Measurements from ENCODE around the gene FGF9. TPM values are rescaled to one million over a fixed set of nuclear protein-coding genes. Genes with fewer than 3 reads are reported as not detected.
A peak's percentile ranks its signal among the peaks of the same experiment; 100 is the strongest.

Gene FGF9
- total RNA-seq (1 to 10 TPM; 4.6 to 5.0 TPM), polyA plus RNA-seq (1 to 10 TPM; 1.3 to 3.5 (median 1.9) TPM), total RNA-seq (4.0 to 8.4 (median 7.2) reads per million in 6 experiments)

DNA sequence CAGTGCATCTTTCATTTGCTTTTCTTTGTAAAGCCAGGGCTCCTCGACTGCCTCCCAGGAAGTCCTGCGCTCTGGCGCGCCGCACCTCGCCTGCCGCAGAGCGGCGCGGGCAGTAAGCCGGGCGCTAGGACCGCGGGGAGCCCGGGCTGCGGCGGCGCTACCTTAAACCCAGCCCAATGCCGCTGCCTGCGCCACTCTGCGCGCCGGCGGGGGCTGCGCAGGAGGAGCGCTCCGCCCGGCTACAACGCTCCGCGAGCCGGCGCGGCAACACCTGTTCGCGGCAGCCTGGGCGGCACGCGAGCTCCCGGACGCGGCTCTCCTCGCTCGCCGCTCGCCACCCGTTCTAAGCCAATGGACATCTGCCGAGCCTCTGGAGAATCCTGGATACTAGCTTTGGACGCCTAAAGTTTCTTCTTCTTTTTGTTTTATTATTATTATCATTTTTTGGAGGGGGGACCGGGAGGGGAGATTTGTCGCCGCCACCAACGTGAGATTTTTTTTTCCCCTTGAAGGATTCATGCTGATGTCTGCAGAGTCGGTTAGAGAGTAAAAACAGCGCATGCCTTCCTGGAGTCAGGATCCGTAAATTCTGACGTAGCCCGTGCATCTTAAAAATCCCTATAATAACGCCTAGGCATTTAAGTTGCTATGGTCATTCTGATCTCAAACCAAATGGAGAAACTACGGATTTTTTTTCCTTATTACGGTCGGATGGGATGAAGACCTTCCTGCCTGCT, at the start of gene FGF9:
Gene FGF9 (plus strand): TSS at position 191 of the 737 bp plus-strand sequence. CDS start 840 bp downstream, outside the sequence.
- POLR2A ChIA-PET, result interaction anchor here (0.6 to 5.4 kb wide), 5 partner anchors 27 to 1476 kb away, joined by 3 to 37 read pairs (median 10); partner anchors contain the start of gene MICU2
- H3K27me3 Mint-ChIP-seq, result peaks cover 0 to 32% (median 2%) of the 10 kb centered on the region in 5 donors

GRCh38 chr13:21625366-21625765, 45.5 kb upstream of the FGF9 start:
- DNase-seq, result peak in 5 of 10 donors; percentile 10 to 44 (median 27)

More for the DNA sequence above, at the start of gene FGF9:
- H3K4me3 Mint-ChIP-seq, result peak within 1 kb of the TSS; percentile 89 to 97 (median 94)
- DNase-seq (peak; percentile 71 to 89 (median 82)), ATAC-seq (peak; percentile 66 to 70)
- H3K4me1 Mint-ChIP-seq, result peaks cover 20 to 53% (median 47%) of the 10 kb centered on the region in 4 donors
- H3K9me3 Mint-ChIP-seq, result no peaks in the 10 kb centered on the region
- no peaks in the 10 kb centered on the region for H3K36me3 Mint-ChIP-seq
- peak within 1 kb of the TSS; percentile 72 to 94 (median 88) for H3K27ac Mint-ChIP-seq

GRCh38 chr13:21632196-21632595, 38.7 kb upstream of the FGF9 start:
- H3K4me1 Mint-ChIP-seq, result no peaks in the 10 kb centered on the region
- H3K27ac Mint-ChIP-seq, result no peak overlapping the region
- peaks cover 0 to 15% (median 9%) of the 10 kb centered on the region in 5 donors for H3K27me3 Mint-ChIP-seq
- ATAC-seq (no peak), DNase-seq (no peak)
- no peak overlapping the region for H3K4me3 Mint-ChIP-seq
- peaks cover 0 to 8% (median 3%) of the 10 kb centered on the region in 3 donors for H3K36me3 Mint-ChIP-seq
- peaks cover 3 to 12% (median 9%) of the 10 kb centered on the region in 9 donors for H3K9me3 Mint-ChIP-seq
- POLR2A ChIA-PET, result no interaction called here

More at GRCh38 chr13:21625366-21625765, 45.5 kb upstream of the FGF9 start:
- H3K9me3 Mint-ChIP-seq, result no peaks in the 10 kb centered on the region
- POLR2A ChIA-PET, result no interaction called here
- no peaks in the 10 kb centered on the region for H3K36me3 Mint-ChIP-seq
- H3K4me1 Mint-ChIP-seq, result peaks cover 0 to 4% (median 0%) of the 10 kb centered on the region in 4 donors
- peak in 1 of 2 donors; percentile 66 for ATAC-seq
- peaks cover under 1 to 15% (median 3%) of the 10 kb centered on the region in 5 donors for H3K27me3 Mint-ChIP-seq
- H3K4me3 Mint-ChIP-seq, result no peak overlapping the region
- no peak overlapping the region for H3K27ac Mint-ChIP-seq

DNA sequence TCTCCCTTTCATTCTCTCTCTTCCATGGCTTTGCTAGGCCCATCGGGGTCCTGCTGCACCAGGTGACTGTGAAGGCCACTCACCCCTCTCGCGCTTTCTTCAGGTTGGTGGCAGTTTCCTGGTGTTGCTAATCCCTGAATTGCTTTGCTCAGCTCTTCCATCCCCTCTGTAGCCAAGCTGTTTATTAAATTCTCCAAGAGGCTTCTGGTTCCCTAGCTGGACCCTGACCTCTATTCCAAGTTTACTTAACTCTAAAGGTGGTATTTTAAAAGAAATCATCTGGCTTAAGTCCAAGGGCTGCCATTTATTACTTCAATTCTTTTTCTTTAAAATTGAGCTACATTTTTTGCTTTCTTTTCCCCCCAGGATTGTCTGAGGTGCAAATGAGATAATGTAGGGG, 34.2 kb upstream of the FGF9 start:
- Mint-ChIP-seq H3K4me3 (no peak overlapping the region), H3K9me3 (peaks cover 0 to 6% (median 4%) of the 10 kb centered on the region in 9 donors), H3K27me3 (peaks cover 1 to 6% (median 2%) of the 10 kb centered on the region in 5 donors), H3K27ac (no peak overlapping the region), H3K36me3 (peaks cover 0 to 3% (median 2%) of the 10 kb centered on the region in 3 donors), H3K4me1 (peaks cover 0 to 6% (median 2%) of the 10 kb centered on the region in 4 donors)
- POLR2A ChIA-PET, result no interaction called here
- ATAC-seq (no peak), DNase-seq (no peak)

- H3K27ac Mint-ChIP-seq, result peak overlapping the region in 1 of 10 donors; percentile 11
- H3K27me3 Mint-ChIP-seq, result peaks cover 0 to 6% (median 2%) of the 10 kb centered on the region in 5 donors
- POLR2A ChIA-PET, result interaction anchor here (1.3 to 2.3 kb wide), 3 partner anchors 33 to 424 kb away, joined by 5 to 10 read pairs (median 6); partner anchors contain the start of genes FGF9 and MICU2
Measured at GRCh38 chr13:21637296-21637695, 33.6 kb upstream of the FGF9 start.

GRCh38 chr13:21638319-21639282, 32.3 kb upstream of the FGF9 start:
- H3K4me1 Mint-ChIP-seq, result peaks cover 0 to 6% (median 2%) of the 10 kb centered on the region in 4 donors
- peaks cover 0 to 6% (median 2%) of the 10 kb centered on the region in 5 donors for H3K27me3 Mint-ChIP-seq
- ATAC-seq (no peak), DNase-seq (peak in 6 of 10 donors; percentile 8 to 53 (median 40))
- POLR2A ChIA-PET, result interaction anchor here (1.3 to 2.3 kb wide), 4 partner anchors 30 to 422 kb away, joined by 3 to 10 read pairs (median 6); partner anchors contain the start of genes FGF9 and MICU2
- H3K9me3 Mint-ChIP-seq, result no peaks in the 10 kb centered on the region
- H3K4me3 Mint-ChIP-seq, result no peak overlapping the region
- no peaks in the 10 kb centered on the region for H3K36me3 Mint-ChIP-seq
- no peak overlapping the region for H3K27ac Mint-ChIP-seq

More at GRCh38 chr13:21637296-21637695, 33.6 kb upstream of the FGF9 start:
- Mint-ChIP-seq H3K36me3 (no peaks in the 10 kb centered on the region), H3K9me3 (no peaks in the 10 kb centered on the region), H3K4me1 (peaks cover 0 to 6% (median 2%) of the 10 kb centered on the region in 4 donors), H3K4me3 (peak overlapping the region in 1 of 10 donors; percentile 26)
- ATAC-seq (peak; percentile 25 to 74), DNase-seq (peak in 4 of 10 donors; percentile 1 to 65 (median 8))

GRCh38 chr13:21639561-21639960, 31.3 kb upstream of the FGF9 start:
- ATAC-seq (no peak), DNase-seq (no peak)
- no peak overlapping the region for H3K4me3 Mint-ChIP-seq
- POLR2A ChIA-PET, result interaction anchor here (2.3 kb wide), 1 partner anchor 32 kb away, joined by 10 read pairs; the partner anchor contains the start of gene FGF9
- peaks cover 0 to 6% (median 2%) of the 10 kb centered on the region in 5 donors for H3K27me3 Mint-ChIP-seq
- no peaks in the 10 kb centered on the region for H3K36me3 Mint-ChIP-seq
- H3K4me1 Mint-ChIP-seq, result peaks cover 0 to 6% (median 2%) of the 10 kb centered on the region in 4 donors
- H3K9me3 Mint-ChIP-seq, result no peaks in the 10 kb centered on the region
- no peak overlapping the region for H3K27ac Mint-ChIP-seq

DNA sequence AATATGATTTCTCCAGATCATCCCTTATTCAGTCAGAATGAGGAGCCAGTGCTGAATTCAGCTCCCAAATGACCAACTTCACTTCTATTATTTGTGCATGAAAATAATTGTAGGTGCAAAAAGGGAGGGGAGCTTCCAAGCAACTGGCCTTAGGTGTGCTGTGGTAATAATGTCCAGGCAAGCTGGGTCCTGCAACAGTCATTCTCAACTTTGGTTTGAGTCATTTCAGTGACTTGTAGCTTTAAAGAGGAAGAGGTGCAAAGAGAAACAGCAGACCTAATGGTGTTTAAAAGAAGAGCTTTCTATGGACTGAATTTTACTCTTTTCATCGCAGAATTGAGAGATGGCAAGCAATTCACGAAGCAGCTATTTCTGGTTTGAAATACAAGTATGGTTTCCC, 29.2 kb upstream of the FGF9 start:
- no peak for DNase-seq
- Mint-ChIP-seq H3K4me3 (no peak overlapping the region), H3K36me3 (no peaks in the 10 kb centered on the region), H3K27ac (peak overlapping the region in 1 of 10 donors; percentile 60), H3K4me1 (peaks cover 0 to 6% (median 2%) of the 10 kb centered on the region in 4 donors), H3K9me3 (no peaks in the 10 kb centered on the region), H3K27me3 (peaks cover 0 to 6% (median 0%) of the 10 kb centered on the region in 5 donors)
- no peak for ATAC-seq
- POLR2A ChIA-PET, result interaction anchor here (0.6 kb wide), 1 partner anchor 507 kb away, joined by 3 read pairs; no protein-coding TSS in a partner anchor

DNA sequence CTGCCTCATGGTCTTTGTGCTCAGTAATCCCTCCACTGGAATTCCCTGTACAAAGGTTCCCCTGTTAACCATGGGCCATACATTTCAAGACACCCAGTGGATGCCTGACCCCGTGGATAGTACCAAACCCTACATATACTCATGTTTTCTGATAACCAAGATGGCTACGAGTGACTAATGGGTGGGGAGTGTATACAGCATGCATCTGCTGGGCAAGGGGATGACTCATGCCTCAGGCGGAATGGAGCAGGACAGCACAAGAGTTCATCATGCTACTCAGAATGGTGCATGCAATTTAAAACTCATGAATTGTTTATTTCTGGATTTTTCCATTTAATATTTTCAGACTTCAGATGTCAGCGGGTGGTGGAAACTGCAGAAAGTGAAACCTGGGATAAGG, 13.3 kb upstream of the FGF9 start:
- POLR2A ChIA-PET, result no interaction called here
- Mint-ChIP-seq H3K4me1 (no peaks in the 10 kb centered on the region), H3K27me3 (peaks cover 19 to 38% (median 28%) of the 10 kb centered on the region in 5 donors), H3K36me3 (peaks cover 0 to 13% (median 10%) of the 10 kb centered on the region in 3 donors), H3K4me3 (no peak overlapping the region), H3K9me3 (peaks cover 5 to 30% (median 10%) of the 10 kb centered on the region in 9 donors), H3K27ac (no peak overlapping the region)
- no peak for DNase-seq
- no peak for ATAC-seq

GRCh38 chr13:21659087-21659486, 11.8 kb upstream of the FGF9 start:
- DNase-seq (no peak), ATAC-seq (no peak)
- no peak overlapping the region for H3K4me3 Mint-ChIP-seq
- no peak overlapping the region for H3K27ac Mint-ChIP-seq
- no peaks in the 10 kb centered on the region for H3K4me1 Mint-ChIP-seq
- peaks cover 0 to 13% (median 10%) of the 10 kb centered on the region in 3 donors for H3K36me3 Mint-ChIP-seq
- POLR2A ChIA-PET, result no interaction called here
- H3K27me3 Mint-ChIP-seq, result peaks cover 19 to 38% (median 26%) of the 10 kb centered on the region in 5 donors
- H3K9me3 Mint-ChIP-seq, result peaks cover 5 to 30% (median 10%) of the 10 kb centered on the region in 9 donors

DNA sequence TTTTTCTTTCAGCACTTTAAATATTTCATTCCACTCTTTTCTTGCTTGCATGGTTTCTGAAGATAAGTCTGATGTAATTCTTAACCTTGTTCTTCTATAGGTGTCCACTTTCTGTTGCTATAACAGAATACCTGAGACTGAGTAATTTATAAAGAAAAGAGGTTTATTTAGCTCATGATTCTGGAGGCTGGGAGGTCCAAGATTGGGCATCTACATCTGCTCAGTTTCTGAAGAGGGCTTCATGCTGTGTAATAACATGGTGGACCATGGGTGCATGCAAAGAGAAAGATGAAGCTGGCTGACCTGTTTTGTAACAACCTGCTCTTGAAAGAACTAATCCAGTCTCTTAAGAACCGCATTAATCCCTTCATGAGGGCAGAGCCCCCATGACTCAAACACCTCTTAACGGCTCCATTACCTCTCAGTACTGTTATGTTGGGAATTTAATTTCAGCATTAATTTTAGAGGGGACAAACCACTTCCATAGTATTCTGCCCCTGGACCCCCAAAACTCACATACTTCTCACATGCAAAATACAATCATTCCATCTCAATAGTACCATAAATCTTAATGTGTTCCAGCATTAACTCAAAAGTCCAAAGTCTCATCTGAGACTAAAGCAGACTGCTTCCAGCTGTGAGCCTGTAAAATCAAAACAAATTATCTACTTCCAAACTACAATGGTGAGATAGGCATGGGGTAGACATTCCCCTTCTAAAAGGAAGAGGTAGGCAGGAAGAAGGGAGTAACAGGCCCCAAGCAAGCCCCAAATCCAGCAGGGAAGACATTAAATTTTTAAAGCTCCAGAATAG, 9.6 kb upstream of the FGF9 start:
- Mint-ChIP-seq H3K9me3 (peaks cover 0 to 16% (median 4%) of the 10 kb centered on the region in 9 donors), H3K27ac (no peak overlapping the region), H3K36me3 (peaks cover 0 to 6% (median 6%) of the 10 kb centered on the region in 3 donors), H3K27me3 (peaks cover 19 to 38% (median 21%) of the 10 kb centered on the region in 5 donors), H3K4me3 (no peak overlapping the region), H3K4me1 (no peaks in the 10 kb centered on the region)
- ATAC-seq (no peak), DNase-seq (no peak)
- POLR2A ChIA-PET, result interaction anchor here (0.9 to 1.5 kb wide), 2 partner anchors 13 to 57 kb away, joined by 3 to 4 read pairs; partner anchors contain the start of gene MICU2
